ENCODE measurements around the gene POLR2M. TPM values are rescaled to one million over a fixed set of nuclear protein-coding genes. Genes with fewer than 3 reads are reported as not detected.

Gene POLR2M
- polyA plus RNA-seq, 3 donors = 56.1 to 133 (median 81.0) TPM

- H3K27ac ChIP-seq (ENCODE audit: low read depth, low read length) = no peak overlapping the region
- 84 to 93% (median 92%) methylated on average over 5 of the region's 5 CpGs for WGBS, 3 donors
Measured at GRCh38 chr15:57763176-57763964, 56.9 kb downstream of the POLR2M start.

Other genes starting within 250 kb of the POLR2M start
- 10 to 100 TPM in 2 of 3 donors, 1 to 10 TPM in 1; 8.1 to 62.3 (median 22.4) TPM for gene MYZAP, start 114.8 kb upstream of the POLR2M start, polyA plus RNA-seq